Endothelial cell of umbilical vein (primary cell): Measurements from ENCODE around the gene SLCO3A1.

ENCODE experiments used
- CTCF ChIP-seq, 2 donors: IDR thresholded peaks; 1 replicate in 1 of 2; 2 replicates in 1 of 2; pipeline ENCODE4 v1.5.1; 2011; ENCODE audit warnings: low read length in 2 of 2, mild to moderate bottlenecking in 2 of 2, moderate library complexity in 2 of 2, control low read depth in 1 of 2, inconsistent platforms in 1 of 2, low read depth in 1 of 2; ENCODE audit not compliant: insufficient read depth in 1 of 2; ENCODE audit errors: extremely low read depth in 1 of 2
- GATA2 ChIP-seq: IDR thresholded peaks from 2 replicates; pipeline ENCODE4 v1.7.0; 2011; ENCODE audit warnings: low read depth, mild to moderate bottlenecking, moderate library complexity, mixed read lengths, low read length; ENCODE audit not compliant: insufficient read length, insufficient read depth
- JUN ChIP-seq: IDR thresholded peaks from 2 replicates; pipeline ENCODE4 v1.6.1; 2011; ENCODE audit warnings: borderline replicate concordance, low read depth; ENCODE audit not compliant: insufficient read length, insufficient read depth
- MAX ChIP-seq: IDR thresholded peaks from 2 replicates; pipeline ENCODE4 v1.6.1; 2011; ENCODE audit not compliant: insufficient read depth, insufficient read length
- MYC ChIP-seq: IDR thresholded peaks from one replicate; pipeline ENCODE4 v1.6.1; 2011; ENCODE audit warnings: mild to moderate bottlenecking, low read depth, low read length
- POLR2A ChIP-seq: IDR thresholded peaks from 2 replicates; pipeline ENCODE4 v1.6.1; 2012; ENCODE audit warnings: low read depth, mild to moderate bottlenecking, control low read depth, low read length
- POLR2AphosphoS5 ChIP-seq: IDR thresholded peaks from 2 replicates; pipeline ENCODE4 v1.6.1; 2012; ENCODE audit warnings: low read depth, mild to moderate bottlenecking, control low read depth, low read length, moderate library complexity; ENCODE audit not compliant: insufficient read depth

- TF ChIP-seq POLR2AphosphoS5 (no peak), CTCF (IDR thresholded peaks at IDR 0.05; ENCODE audit: extremely low read depth in 1 of 2, insufficient read depth in 1 of 2, low read depth in 1 of 2, low read length in 2 of 2) (no peak), MYC (no peak), GATA2 (no peak), POLR2A (no peak), MAX (no peak), JUN (no peak)
These were observed 7.8 kb upstream of the SLCO3A1 start for GRCh38 chr15:91845720-91846119.
